GM19023 (cell line): ENCODE data around the gene GLIS2.

Experiments used
- ATAC-seq: cut with Tn5 transposase; IDR thresholded peaks from one replicate; pipeline ENCODE4 v1.9.1; 2021; ENCODE audit warnings: mild to moderate bottlenecking, moderate library complexity; ENCODE audit not compliant: unreplicated experiment

GLIS2 gene

DNA sequence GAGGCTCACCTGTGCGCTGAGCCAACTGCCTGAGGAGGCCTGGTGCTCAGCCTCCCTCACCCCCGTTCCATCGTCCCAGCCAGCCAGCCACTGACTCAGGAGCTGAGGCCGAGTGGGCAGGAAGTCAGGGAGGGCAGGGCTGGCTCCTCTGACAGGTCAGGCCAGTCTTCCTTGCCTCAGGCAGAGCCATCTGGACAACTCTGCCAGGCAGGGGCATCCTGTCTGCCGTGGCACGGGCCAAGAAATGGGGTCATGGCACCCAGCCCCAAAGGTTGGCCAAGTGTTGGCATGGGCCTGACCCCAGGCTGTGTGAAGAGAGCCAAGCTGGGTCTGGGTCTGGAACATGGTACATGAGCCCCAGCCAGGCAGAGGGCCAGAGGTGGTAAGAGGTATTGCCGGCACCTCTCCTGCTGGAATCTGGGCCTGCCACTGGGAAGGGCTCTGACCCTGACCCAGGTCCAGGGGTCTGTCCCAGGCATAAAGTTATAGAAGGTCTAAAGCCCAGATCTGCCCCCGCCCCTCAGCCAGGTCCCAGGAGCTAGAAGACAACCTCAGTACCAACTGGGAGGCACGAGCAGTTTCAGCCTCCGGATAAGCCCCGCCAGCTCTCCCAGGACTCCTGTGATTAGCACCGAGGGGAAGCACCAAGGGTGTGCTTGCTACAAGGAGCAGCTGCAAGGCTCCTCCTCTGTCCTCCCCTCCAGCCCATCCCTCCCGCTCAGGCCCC is 53.3 kb downstream of the GLIS2 start:
- ATAC-seq, result no peak

- no peak for ATAC-seq
These were observed 54.3 kb downstream of the GLIS2 start for GRCh38 chr16:4370151-4370550.

- no peak for ATAC-seq
These were observed 54.9 kb downstream of the GLIS2 start for GRCh38 chr16:4370570-4371356.

- peak; percentile 51 for ATAC-seq
These were observed 55.6 kb downstream of the GLIS2 start, which contains the start of gene VASN for GRCh38 chr16:4371357-4372000. Gene VASN, plus strand, starts transcription at chr16:4371848. Its CDS starts 9,030 bp downstream, at chr16:4380878.

DNA sequence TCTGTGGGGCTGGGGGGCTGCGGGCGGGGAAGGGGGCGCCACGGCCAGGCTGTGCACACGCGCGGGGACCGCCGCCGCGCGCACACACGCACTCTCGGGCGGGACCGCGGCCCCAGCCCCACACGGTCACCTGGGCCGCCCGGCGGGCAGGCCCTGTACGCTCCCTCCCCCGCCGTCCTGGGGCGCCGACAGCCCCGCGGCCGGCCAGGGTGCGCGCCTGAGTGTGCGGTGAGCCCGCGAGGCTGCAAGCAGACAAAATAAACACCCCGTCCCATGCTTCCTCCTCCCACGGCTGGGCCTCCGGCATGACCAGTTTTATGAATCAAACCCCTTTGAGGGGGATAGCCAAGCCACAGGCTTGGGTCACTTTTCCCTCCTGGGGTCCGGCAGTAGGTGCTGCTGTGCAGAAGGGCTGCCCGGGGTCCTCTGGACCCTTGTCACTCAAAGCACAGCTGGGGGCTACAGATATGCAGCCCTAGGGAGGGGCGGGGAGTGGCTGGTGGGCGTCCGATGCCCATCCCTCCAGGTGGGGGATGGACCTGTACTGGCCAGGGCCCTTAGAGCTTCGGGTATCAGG is 56.2 kb downstream of the GLIS2 start:
- no peak for ATAC-seq

DNA sequence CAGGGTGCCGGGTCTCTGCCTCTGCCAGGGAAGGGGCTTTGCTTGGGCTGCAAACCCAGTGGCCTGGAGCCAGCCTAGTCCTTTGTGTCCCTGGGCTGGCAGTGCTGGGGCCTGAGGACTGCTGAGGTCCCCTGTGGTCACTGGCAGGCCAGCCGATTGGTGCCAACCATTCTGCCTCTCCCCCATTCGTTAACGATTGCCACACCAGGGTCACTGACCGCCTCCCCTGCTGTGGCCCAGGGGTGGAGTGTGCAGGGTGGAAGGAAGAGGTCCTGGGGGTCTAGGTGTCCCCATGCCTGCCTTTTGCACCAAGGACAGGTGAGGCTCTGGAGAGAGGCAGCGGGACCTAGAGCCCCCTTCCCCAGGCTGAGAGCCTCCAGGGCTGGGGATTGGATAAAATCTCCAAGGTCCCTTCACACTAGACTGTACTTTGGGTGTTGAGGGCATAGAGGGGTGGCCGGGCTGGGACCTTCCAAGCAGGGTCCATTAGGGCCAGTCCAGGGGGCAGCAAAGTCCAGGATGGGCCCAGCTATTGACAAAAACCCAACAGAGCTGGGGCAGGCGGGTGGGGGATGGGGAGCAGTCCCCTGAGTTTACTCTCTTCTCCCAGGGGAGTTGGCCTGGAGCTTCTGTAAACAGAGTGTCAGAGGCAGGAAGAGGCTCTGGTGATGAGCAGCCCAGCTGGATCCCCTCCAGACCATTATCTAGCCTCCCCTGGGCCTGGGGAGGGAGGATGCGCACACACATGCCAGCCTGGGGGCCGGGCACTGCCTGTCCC is 56.9 kb downstream of the GLIS2 start:
- no peak for ATAC-seq

DNA sequence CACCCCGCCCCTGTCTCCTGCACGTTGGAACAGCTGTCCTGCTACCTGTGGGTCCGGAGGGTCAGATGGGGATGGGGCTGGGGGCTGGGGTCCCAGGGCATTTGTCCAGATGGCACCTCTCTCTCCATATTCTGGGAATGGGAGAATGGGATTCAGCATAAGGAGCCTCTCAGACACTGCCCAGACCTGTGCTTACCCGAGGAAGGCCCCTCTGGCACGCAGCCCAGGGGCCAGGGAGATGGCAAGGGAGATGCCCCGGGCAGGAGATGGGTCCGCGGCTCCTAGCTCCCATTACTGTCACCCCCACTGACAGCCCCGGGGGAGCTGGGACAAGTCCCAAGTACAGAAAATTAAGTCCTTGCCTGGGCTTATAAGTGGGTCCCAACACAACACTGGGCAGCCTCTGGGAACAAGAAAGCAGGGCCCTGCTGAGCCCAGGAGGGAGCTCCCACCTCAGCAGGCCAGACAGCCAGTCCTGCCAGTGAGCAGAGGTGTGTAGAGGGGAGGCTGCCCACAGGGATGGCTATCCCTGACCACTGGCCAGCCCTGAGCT is 57.6 kb downstream of the GLIS2 start:
- no peak for ATAC-seq

DNA sequence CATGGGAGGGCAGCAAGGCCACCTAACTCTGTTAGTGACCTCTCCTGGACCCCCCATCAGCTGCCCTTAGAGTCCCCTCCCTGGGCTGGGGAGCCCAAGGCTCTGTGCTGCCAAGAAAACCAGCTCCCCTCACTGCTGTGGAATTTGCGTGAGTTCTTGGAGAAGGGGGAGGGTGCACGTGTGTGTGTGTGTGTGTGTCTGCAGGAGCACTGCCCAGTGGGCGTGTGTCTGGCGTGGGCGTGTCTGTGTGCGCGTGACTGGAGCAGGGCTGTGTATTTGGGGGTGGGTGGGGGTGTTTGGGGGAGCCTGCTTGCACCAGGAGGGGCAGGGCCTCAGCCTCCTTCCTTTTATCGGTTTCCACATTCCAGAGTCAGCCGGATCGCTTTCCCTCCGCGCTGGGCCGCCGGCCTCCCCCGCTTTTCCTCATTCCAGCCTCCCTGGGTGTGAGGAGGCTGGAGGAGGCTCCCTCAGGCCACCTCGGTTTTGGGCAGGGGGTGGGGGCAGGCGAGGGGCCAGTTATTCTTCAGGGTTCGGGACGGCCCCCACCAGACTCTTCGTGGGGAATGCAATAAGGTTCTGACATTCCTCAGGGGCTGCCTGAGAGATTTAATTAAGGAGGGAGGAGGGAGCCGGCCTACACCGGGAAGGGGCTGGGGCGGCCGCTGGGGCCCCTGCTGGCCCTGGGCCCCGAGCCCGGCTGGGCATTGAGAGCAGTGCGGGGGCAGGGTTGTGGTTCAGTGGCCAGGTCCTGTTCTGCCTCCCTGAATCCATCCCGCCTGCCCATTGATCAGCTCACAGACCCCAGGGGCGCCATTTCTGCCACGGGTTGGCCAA is 58.3 kb downstream of the GLIS2 start:
- no peak for ATAC-seq

GRCh38 chr16:4375717-4376116 is 59.9 kb downstream of the GLIS2 start:
- no peak for ATAC-seq

DNA sequence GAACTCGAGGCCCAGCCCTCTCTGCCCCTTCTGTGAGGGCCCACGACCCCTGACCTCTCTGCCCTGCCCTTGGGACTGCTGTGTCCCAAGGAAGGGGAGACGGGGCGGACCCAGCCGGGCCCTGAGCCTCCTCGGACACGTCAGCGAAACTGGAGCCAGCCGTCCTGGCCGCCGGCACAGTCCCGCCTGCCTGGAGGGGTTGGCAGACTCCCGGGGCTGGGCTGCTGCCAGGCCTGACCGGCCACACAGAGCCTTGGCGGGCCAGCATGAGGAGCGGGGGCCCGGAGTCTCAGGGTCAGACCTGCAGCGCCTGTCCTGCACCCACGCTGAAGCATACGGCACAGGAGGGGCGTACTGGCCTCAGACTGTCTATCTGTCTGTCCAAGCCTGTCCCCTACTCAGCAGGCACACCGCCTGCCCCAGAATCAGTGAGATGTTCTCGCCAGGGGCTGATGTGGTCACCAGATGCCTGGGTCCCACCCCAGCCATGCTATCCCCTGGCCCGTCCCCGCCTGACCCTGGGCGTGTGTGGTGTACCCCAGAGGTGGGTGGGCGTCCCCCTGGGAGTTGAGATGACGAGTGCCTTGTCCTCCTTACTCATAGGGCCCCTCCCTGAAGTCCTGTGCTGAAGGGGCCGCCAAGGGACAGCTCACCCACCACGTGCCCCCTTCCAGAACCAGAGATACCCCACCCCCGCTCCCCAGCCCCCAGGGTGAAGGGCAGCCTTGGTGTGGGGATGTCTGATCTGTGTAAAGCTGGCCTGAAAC is 60.4 kb downstream of the GLIS2 start:
- no peak for ATAC-seq

DNA sequence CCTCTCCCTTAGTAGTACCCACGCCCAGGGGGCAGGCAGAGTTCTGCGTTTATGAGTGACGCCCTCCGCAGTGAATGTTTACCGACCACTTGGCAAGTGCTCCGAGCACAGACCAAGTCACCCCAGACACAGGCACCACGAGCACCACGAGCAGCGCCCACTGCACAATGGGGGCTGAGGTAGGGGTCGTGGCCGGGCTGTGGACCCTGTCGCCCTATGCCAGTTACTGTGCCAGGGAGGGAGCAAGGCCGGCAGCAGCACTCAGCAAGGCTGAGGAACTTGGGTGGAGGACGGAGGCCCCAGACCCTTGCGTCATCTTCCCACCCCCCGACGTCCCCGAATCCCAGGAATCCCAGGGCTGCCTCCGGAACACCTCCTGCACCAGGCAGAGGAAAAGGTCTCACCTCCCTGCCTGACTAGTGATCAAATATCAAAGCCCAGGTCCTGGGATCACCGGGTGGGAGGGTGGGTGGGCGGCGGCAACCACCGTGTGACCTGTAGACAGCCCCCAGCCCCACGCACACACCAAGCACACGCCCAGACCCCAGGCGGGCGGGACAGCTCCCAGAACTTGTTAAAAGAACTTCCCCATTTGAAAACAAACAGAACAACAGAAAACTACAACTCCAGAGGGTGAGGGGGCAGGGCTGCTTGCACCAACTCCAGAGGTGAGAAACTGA is 61.2 kb downstream of the GLIS2 start:
- no peak for ATAC-seq

DNA sequence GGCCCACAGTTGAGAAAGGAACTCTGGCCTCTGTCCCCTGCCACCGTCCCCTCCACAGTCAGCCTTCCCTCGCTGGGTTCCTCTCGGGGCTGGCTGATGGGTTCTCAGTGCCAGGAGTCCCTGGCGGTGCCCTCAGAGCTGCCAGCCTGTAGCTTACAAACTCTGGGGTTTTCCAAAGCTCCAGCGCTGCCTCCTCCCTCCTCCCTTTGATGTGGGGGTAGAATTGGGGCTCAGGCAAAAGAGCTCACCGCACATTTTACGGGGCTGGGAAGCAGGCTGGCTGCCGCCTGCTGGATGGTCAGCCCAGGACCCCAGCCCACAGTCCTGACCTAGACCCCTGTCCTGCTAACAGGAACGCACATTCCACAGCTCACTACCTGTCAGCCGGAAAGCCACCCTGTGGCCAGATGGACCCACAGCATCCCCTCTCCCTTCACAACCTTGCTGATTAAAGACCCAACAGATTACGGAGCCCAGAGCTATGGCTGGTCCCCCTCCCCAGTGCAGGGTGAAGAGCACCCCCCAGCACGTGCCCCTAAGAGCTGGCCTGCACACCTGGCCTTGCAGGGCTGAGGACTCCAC is 61.8 kb downstream of the GLIS2 start:
- no peak for ATAC-seq

DNA sequence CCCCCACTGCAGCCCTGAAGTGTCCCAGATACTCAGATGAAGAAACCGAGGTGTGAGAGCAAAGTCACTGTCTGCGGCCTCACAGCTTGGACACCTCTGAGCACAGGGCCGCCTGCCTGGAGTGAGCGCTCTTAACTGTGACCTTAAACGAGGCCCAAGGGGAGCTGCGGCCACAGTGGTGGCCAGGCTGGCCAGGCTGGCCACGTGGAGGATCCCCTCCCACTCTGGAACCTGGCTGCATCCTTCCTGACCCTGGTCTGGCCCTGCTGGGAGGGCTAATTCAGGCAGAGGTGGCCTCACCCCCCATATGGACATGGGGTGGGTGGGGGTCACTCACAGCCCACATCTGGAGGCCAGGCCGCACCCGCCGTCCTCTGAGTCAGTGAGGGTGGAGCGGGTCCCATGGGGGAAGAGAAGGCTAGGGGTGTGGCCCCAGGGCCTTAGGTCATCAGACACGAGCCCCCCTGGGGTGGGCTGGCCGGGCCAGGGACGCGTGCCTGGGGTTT is 62.3 kb downstream of the GLIS2 start:
- no peak for ATAC-seq

DNA sequence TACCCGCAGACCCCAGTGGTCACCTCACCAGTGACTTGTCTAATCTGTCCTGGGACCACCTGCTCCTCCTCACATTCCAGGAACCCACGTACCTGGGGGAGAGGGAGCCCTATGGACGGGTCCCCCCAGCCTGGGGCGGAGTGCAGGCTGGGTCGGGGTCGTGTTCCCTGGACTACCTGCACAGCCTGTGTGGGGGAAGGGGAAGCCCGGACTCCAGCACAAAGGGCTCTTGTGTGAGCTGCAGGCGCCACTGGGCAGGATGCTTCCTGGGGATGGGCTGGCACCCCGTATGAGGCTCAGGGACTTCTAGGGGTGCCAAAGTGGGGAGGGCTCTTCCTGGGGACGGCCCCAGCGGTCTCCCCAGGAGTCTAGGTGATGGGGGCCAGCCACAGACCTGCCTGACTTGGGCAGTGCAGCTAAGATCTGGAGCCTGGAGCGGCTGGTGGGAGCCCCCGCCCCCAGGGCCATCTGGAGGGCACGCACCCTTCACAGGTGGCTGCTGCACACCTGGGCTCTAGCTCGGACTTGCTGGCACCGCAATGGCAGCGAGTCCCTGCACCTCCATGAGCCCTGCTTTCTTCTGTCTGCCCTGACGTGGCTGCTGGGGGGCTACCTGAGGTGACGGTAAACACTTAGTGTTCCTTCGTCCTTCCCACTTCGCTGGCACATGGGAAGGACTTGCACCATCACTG is 63.3 kb downstream of the GLIS2 start:
- ATAC-seq, result no peak

DNA sequence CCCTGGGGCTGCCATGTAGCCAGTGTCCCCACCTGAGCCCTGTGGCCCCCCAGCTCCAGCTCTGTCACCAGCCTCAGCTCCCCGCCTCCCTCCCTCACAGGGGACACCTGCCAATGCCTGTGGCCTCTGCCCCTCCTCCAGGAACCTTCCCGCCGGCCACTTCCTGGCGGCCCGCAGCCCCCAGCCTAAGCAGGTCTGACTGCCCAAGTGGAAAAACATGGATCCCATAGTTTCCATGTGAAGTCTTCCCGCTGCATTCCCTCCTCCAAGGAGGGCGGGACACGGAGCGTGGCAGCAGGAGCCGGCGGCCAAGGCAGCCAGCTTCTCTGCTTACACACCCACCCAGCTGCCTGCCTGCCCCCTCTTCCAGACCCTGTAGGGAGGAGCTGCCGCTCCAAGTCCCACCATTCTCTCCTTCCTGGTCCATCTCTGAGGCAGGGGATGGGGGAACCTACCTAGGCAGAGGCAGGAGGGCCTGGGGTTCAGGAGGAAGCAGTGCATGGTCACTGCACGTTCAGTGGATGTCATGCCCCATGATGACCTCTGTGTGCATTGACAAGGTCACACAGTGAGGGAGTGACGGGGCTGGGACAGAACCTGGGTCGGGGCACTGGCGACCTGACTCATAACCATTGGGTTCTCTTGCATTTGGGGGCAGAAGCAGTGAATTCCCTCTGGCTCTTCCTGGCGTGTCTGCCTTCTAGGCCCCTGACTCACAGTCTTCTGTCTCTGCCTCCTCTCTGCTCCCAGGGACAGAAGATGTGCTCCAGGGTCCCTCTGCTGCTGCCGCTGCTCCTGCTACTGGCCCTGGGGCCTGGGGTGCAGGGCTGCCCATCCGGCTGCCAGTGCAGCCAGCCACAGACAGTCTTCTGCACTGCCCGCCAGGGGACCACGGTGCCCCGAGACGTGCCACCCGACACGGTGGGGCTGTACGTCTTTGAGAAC is 64.5 kb downstream of the GLIS2 start:
- ATAC-seq, result no peak
